NCI-H2196 treated with DMSO at 0.1 percent for 48 hours (cell line): ENCODE data around the gene OR2Y1.
"Not testable (repeated sequence)": the region's sequence is repeated elsewhere in the genome, so short reads cannot be mapped to it uniquely, and the experiment has no call there.

ENCODE experiments used
- DNase-seq: peaks from one replicate; lab custom pipeline; 2025; ENCODE audit not compliant: unreplicated experiment; lab: John Stamatoyannopoulos, UW

Gene OR2Y1, protein sequence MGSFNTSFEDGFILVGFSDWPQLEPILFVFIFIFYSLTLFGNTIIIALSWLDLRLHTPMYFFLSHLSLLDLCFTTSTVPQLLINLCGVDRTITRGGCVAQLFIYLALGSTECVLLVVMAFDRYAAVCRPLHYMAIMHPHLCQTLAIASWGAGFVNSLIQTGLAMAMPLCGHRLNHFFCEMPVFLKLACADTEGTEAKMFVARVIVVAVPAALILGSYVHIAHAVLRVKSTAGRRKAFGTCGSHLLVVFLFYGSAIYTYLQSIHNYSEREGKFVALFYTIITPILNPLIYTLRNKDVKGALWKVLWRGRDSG

DNA sequence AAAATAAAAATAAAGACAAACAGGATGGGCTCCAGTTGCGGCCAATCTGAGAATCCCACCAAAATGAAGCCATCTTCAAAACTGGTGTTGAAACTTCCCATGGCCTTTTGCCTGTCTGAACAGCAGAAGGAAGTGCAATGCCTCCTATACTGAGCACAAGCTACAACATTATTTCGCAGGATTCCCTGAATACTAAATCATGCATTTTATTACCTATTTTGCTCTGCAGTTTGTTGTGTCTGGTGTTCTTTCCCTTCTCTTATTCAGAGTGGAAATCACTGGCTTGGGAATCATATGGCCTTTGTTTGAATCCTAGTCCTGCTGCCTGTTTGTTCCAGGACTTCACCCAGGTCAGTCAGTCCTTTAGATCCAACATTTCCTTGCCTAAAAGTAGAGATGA lies at the start of gene OR2Y1:
TSS of gene OR2Y1 (minus strand) at position 101 of the 400 bp plus-strand sequence. CDS start at position 101, 0 bp downstream.
- DNase-seq: no peak

DNA sequence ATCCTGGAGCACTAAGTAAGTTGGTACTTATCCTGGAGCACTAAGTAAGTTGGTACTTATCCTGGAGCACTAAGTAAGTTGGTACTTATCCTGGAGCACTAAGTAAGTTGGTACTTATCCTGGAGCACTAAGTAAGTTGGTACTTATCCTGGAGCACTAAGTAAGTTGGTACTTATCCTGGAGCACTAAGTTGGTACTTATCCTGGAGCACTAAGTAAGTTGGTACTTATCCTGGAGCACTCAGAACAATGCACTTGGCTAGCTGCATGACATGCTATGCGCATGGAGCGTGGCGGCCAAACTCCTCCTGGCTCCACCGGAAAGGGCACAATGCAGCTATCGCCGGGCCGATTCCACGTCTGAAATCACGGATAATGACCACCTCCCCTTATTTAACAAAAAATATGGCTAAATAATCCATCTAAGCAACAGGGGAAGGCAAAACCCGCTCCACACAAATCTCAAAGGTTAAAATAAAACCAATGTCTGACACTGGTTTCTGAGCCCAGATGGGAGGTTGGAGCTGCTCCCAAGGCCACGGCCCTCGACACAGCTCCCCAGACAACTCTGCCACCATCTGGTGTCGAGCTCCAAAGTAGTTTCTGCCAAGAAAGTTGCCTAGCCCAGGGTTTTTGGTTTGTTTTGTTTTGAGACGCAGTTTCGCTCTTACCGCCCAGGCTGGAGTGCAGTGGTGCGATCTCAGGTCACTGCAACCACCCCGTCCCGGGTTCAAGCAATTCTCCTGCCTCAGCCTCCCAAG lies 49.0 kb upstream of the OR2Y1 start:
- DNase-seq: not testable (repeated sequence)

DNA sequence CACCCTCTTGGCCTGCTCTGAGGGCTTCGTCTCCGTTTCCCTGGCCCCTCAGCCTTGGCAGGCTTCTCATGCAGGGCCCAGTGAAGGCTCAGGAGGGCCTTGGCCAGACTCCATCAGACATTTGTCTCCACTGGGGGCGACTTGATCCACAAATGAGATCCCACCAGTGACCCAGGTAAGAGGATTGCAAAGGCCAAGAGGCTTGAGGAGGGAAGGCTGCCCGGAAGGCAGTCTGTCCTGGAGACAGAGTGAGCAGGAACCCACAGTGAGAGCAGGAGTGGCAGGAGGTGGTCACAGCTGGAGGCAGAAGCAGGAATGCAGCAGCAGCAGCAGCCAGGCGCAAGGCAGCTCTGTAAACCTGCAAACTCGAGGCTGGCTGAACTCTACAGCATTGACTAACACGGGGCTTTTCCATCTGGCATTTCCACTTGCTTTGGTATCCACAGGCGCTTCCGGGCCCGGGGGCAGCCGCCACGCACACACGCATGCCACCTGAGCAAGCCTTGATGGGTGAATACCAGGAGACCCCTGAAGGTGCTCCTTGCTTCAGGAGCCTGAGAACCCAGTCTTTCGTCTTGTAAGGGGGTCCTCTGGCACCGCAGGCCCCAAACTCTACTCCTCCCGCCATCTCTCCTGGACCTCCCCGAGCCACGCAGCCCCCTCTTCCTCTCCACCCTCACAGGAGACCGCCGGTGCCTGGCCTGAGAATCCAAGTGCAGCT lies 48.0 kb upstream of the OR2Y1 start:
- DNase-seq: no peak

DNA sequence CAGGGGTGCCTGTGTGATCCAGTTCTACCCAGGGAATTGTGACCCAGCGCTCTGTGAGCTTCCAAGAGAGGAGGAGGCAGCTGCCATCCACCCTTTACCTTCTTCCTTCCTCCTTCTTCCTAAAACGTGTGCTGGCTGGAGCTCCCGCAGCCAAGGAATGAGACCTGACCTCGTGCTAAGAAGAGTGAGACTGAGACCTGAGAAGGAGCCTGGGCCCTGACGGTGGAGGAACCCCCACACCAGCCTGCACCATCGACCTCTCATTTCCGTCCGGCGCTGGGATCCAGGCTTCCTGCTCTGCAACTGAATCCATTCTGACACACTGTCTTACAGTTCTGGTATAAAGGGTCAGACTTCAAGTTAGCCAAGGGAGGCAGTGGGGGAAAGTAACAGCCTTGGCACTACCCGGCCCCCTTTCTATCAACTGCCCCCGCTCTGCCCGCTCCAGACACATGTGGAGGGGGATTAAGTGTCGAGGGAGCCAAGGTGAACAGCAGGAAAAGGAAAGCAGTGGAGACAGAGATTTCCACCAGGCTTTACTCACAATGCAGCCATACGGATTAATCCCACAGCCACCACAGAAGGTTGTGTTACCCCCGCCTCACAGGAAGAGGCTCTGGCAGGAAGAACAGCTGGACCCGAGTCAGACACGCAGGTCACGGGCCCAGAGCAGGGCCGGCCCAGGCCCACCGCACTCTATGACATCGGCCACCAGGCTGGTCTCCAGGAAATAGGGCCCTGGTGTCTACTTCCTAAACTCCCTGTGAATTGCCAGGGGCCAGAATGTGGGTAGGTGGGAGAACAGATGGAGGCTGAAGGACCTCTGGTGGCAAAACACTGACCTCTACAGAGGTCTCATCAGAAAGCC lies 46.9 kb upstream of the OR2Y1 start:
- DNase-seq: no peak

DNA sequence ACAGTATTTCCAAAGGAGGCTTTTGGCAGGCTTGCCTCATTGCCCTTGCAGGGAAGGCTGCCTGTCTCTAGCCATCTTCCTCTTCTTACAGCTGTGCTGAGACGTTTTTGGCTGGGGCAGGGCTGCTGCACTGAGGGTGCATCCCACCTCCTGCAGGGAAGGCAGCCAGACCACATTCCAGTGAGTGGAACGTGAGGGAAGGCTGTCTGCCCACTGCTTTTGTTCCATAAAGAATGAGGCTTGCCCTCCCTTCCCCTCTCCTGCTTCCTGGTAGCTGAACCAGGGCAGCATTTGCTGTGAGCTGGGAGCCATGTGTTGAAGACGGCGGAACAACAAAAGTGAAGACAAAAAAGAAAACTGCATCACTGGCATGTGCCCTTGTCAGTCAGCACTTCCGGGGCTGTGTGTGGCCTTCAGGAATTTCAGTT lies 46.0 kb upstream of the OR2Y1 start:
- no peak for DNase-seq

DNA sequence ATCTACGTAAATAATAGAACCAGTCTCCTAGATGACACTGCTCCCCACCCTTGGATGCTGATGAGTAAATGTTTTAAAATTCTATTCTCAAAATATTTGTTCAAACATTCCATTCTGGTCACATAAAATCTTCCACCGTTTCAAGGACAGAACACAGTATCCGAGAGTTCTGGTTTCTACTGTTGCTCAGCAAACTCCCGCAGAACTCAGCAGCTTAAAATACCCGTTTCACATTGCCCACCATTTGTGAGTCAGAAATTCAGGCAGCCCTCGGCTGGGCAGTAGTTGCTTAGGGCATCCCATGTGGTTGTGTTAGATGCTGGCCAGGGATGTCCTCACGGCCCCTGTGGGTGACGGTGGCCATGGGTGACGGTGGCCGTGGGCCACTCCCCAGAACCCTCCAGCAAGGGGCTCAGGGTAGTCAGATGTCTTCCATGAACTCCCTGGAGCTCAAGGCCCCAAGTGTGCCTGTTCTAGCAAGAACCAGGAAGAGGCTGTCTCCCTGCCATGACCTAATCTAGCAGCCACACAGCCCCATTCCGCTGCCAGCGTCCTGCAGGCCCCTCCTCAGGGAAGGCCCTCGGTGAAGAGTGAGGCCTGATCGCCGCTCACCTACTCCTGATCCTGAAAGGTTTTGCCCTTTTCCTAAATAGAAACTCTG lies 45.4 kb upstream of the OR2Y1 start:
- no peak for DNase-seq

DNA sequence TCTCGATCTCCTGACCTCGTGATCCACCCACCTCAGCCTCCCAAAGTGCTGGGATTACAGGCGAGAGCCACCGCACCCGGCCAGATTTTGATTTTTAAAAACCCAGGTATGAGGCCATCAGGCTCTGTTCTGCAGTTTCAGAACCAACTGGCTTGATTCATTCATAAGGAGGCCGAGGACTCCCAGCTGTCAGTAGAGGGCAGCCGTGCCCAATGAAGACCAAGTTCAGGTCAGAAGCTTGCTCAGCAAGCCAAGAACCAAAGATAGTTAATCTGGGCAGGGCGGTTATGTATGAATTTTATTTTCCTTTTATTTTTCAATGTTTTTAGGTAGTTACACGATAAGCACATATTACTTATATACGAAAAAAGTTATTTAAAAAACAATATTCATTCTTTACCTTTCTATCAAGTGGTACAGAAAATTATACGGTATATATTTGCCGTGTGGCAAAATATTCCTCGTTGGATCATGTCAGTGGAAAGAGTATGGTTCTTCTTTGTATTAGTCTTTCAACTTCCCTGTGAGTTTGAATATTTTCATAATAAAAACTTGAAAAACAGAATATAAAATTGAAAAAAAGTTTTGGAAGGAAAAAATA lies 44.7 kb upstream of the OR2Y1 start:
- DNase-seq: peak; percentile 12

DNA sequence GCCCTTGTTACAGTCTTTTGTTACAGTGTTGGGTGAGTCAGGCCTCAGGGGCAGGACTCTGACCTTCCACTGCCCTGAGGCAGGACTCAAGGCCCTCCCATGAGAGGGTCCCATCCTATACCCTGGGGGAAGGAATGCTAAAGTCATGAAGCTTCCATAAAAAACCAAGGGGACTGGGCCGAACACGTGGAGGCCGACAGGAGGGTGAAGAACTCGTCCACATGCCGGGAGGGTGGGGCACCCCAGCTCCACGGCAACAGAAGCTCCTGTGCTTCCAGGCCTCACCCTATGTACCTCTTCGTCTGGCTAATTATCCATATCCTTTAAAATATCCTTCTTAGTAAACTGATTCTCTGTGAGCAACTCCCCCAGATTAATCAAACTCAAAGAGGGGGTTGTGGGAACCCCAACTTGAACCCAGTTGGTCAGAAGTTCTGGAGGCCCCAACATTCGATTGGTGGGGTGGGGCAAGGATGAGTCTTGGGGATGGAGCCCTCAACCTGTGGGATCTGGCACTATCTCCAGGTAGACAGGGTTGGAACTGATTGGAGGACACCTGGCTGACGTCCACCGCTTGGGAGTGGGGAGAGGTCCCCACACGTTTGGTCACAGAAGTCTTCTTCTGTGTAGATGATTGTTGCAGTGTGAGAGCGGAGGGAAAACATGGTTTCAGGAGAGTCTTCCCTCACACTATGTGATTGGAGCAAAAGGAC lies 43.6 kb upstream of the OR2Y1 start:
- DNase-seq: no peak

DNA sequence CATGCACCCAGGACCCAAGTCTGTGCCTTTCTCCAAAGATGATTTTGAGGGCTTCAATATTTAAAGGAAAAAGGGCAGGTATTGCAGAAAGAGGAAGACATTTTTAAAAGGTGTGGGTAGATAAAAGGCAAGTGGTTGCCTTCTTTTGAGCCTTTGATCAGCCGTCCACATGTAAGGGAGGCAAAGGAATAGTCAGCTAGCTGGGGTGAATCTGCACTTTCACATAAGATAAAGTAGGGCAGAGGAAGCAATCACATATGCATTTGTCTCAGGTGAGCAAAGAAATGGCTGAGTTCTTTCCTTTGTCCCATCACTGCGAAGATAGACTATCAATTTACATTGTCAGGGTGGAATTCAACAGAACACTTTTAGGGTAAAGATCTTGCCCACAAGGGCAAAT lies 42.9 kb upstream of the OR2Y1 start:
- no peak for DNase-seq

DNA sequence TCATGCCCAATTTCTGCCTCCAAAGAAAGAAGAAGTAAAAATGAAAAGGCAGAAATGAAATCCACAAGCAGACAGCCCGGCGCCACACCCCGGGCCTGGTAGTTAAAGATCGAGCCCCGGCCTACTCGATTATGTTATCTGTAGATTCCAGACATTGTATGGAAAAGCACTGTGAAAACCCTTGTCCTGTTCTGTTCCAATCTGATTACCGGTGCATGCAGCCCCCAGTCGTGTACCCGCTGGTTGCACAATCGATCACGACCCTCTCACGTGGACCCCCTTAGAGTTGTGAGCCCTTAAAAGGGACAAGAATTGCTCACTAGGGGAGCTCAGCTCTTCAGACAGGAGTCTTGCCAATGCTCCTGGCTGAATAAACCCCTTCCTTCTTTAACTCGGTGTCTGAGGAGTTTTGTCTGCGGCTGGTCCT lies 42.1 kb upstream of the OR2Y1 start:
- not testable (repeated sequence) for DNase-seq

DNA sequence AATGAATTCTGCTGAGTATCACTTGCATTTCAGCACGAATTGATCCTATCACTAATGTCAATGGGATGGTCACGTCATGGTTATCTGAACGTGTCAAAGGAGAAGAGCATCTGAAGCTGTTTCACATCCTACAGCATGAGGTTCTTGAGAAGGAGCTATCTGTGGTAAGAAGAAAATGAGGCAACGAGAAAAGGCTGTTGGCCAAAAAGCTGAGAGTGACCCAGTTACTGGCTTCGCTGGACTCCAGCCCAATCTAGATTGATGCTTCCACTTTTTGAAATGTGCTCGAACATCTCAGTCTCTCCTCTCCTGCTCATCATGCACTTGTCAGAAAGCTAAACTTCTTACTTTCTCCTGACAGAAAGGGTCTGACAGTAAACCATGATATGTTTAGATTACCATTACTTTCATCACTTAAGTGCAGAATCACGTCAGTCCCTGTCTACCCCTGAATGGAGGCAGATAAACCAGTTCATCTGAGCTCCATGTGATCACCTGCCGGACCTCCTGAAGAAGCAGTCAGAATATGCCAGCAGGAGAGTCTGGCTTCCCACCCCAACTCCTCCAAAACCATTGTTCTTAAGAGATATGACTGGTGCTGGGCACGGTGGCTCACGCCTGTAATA lies 40.2 kb upstream of the OR2Y1 start:
- no peak for DNase-seq

DNA sequence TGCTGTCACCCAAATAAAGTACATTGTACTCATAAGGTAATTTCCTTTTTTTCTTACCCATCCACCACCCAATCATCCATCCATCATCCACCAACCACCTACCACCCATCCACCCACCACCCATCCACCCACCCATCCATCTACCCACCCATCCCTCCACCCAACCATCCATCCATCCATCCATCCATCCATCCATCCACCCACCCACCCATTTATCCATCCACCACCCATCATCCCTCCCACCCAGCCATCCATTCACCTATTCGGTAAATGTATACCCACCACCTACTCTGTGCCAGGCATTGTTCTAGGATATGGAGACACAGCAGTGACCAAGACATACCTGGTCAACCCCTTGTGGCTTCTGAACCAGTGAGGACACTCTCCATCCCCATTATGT lies 37.6 kb upstream of the OR2Y1 start:
- no peak for DNase-seq

DNA sequence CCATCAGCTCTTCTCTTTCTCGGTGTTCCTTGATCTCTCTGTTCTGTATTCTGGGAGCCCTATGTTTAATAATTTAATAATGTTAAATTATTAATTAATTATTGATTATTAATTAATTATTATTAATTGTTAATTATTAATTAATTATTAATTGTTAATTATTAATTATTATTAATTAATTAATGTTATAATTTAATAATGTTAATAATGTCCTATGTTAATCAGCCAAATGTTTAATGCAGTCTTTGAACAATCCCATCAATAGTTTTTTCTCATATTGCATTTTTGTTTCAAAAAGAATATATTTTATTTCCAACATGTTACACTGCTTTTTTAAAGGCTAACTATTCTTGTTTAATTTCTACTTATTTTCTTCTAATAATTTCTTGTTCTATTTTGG lies 36.5 kb upstream of the OR2Y1 start:
- no peak for DNase-seq

DNA sequence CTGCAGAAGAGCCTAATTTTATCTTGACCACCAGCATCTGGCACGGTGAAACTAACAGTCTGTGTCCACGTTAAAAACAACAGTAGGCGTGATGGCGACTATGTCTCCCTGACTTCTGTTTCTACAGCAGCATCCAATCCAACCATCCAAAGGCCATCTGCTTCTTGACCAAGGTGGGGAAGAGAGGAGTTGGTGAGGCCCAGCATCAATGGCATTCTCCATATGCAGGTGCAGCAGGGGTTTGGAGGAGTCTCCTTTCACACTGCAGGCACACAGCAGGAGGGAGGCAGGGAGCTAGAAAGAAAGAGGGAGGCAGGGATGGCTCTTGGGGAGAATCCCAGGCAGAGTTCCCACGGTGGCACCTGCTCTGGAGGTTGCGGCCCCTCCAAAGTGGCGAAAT lies 35.8 kb upstream of the OR2Y1 start:
- DNase-seq: no peak

DNA sequence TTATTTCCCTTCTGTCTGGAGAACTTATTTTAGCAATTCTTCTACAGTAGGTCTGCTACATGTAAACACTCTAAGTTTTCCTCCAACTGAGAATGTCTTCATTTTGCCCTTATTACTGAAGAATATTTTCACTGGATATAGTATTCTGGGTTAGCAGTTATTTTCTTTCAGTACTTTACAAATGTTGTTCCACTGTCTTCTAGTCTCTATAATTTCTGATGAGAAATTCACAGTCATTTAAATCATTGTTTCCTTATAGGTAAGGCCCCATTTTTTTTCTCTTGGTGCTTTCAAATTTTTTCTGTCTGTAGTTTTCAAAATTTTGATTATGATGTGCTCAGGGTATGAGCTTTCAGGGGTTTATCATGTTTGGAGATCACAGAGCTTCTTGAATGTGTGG lies 32.0 kb upstream of the OR2Y1 start:
- no peak for DNase-seq

DNA sequence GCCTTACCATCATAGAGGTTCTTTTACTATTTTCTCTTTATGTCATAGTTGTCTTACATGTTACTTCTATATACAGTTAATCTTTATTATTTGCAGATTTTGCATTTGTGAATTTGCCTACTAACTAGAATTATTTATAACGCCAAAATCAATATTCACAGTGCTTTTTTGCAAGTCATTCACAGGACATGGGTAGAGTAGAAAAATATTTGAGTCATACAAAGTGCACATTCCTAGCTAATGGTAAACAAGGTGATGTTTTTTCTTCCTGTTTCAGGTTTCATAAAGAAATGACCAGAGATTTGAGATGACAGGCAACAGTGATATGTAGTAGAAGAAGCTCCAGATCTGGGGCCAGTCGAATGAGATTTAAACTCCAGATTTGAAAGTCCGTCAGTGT lies 30.0 kb upstream of the OR2Y1 start:
- no peak for DNase-seq

DNA sequence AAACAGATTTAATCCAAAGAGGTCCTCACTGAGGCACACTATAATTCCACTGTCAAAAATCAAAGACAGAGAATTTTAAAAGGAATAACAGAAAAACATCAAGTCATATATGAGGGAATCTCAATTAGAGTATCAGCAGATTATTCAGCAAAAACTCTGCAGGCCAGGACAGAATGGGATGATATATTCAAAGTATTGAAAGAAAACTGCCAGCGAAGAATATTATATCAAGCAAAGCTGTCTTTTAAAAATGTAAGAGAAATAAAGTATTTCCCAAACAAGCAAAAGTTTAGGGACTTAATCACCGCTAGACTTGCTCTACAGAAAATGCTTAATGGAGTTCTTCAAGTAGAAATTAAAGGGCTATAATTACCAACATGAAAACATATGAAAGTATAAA lies 15.7 kb upstream of the OR2Y1 start:
- DNase-seq: no peak

DNA sequence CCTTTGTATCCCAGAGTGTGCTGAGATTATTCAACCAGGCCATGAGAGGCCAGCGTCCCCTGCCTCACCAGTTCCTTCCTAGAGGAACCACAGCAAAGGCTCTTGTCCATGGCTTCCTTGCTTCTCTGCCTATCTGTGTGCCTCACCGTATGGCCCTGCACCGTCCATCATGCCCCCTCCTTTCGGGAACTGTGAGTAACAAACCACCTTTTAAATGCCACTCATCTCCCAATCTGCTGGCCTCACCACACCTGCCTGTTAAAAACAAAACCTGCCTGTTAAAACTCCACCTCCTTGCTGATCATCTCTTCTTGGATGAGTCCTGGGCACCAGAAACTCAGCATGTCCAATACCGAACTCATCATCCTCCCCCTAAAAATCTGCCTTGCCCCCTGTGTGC lies 4.4 kb upstream of the OR2Y1 start:
- no peak for DNase-seq

DNA sequence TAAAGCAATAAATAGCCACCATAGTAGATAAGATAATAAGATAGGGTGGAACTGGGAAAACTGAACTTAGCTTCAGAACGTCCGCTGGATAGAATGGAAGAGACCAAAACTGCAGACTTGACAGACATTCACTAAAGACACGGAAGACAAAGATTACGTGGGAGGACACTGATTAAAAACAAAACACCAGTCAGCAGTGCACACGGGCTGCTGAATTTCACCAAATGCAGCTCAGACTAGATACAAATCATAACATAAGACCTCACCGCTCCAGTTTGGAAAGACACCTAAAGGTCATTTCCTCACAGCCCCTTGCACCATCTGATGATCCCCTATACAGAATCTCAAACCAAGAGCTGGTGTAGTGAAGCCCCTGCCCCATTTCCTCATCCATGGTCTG lies 2.9 kb upstream of the OR2Y1 start:
- no peak for DNase-seq
